ENCODE data around the gene RPSA.
A peak's percentile ranks its signal among the peaks of the same experiment; 100 is the strongest.
"Not testable (repeated sequence)": the region's sequence is repeated elsewhere in the genome, so short reads cannot be mapped to it uniquely, and the experiment has no call there.

RPSA gene

GRCh38 chr3:39423436-39423970 is 17.0 kb downstream of the RPSA start:
- DNase-seq: no peak

- no peak for DNase-seq
Measured at GRCh38 chr3:39426312-39426711, 19.8 kb downstream of the RPSA start.

DNA sequence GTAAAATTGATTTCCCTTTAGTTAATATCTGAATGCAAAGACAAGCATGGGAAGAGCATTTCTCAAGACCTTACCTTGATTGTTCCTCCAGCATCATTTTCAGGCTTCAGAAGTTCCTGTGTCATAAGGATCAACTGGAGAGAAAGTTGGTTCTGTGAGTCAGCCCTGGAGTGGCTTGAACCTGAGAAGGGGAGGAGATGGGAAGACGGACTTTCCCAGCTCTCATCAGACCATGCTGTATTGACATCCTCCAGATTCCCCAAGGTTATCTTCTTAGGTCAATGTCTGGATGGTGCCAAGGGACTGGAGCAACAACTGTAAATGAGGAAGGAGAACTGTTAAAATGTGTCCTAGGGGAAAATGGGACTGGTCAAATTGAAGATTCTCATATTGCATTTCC is 21.0 kb downstream of the RPSA start:
- DNase-seq: no peak

DNA sequence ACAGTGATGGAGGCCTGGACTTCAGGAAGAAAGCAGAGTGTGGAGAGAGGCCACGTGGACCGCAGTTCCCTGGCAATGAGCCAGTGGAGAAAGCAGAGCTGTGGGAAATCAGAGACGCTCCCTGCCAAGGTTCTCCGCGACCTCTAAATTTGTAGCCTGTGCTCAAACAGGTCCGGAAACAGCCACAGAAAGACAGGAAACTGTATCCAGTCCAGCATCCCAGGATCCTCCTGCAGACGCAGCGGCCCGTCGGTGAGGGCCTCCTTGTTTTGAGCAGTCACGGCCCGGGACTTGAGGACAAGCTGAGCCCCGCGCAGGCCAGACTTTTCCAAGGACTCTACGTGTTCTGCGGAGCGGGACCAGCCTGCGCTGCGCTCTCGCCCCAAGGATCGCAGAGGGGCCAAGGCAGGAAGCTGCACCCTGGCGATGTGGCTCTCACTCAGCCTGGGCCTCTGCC is 22.3 kb downstream of the RPSA start:
- no peak for DNase-seq

GRCh38 chr3:39429466-39429865 is 22.9 kb downstream of the RPSA start:
- DNase-seq: no peak

DNA sequence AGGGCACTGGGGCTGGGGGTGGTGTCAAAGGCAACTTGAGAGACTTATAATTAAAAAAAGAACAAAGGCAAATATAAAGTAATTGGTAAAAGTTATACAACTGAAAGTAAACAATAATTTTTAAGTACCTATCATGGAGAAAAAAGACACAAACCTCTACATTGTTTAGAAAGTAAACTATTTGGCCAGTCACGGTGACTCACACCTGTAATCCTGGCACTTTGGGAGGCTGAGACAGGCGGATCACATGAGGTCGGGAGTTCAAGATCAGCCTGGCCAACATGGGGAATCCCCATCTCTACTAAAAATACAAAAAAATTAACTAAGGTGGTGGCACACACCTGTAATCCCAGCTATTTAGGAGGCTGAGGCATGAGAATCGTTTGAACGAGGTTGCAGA is 25.8 kb downstream of the RPSA start:
- DNase-seq: no peak

GRCh38 chr3:39433642-39434041 is 27.1 kb downstream of the RPSA start:
- no peak for DNase-seq

GRCh38 chr3:39434574-39434973 is 28.1 kb downstream of the RPSA start:
- no peak for DNase-seq

GRCh38 chr3:39435006-39435748 is 28.7 kb downstream of the RPSA start:
- DNase-seq: no peak

- DNase-seq: no peak
Measured at GRCh38 chr3:39438880-39439279, 32.4 kb downstream of the RPSA start.

GRCh38 chr3:39440316-39440715 is 33.8 kb downstream of the RPSA start:
- DNase-seq: no peak

DNA sequence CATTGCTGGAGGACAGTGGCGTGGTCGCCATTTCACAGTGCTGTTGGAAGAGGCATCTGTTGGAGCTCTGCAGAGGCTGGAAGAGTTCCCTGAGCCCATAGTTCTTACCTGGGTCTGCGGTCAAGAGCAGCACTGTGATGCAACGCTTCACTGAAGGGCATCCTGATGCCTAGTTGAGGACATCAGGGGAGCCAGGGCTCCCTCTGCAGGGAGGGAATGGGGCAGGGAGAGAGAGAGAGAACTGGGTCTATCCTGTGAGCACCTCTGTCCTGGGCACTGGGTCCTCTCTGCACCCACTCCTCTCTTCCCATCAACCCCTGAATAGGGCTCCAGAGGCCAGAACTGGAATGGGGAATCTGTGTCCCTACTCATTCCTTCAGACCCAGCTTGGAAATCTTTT is 37.0 kb downstream of the RPSA start:
- no peak for DNase-seq

DNA sequence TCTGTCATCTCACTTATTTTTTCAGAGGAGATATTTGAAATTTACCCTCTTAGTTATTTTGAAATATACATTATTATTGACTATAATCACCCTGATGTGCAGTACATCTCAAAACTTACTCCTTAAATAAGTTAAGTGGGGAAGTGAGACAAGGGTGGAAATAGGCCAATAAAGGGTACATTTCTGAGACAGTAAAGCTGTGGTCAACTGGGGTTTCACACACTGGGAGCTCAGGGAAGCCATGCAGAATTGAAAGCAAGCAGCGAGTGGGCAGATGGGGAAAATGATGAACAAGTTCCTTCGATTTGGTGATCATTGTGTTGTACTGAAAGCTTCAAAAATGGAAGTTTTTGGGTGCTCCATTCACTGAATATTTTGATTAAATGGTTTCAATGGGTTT is 39.4 kb downstream of the RPSA start:
- no peak for DNase-seq

DNA sequence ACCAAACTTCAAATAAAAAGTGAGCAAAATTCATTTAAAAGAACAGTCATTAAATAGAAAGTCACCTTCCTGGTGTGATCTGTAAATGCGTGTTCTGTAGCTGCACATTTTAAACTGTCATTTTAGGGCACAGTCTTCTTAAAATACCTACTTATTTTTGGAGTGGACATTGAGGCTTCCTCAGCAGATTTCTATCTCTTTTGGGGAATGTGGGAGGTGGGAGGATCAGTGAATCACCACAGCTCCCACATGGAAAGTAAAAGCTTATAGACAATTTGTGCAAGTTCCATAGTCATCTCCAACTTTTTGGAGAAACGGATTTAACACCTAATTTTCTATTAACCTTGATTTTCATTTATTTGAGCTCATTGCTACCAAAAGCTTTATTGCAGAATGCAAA is 39.9 kb downstream of the RPSA start:
- no peak for DNase-seq

GRCh38 chr3:39447637-39448483 is 41.3 kb downstream of the RPSA start:
- peak; percentile 25 for DNase-seq

- no peak for DNase-seq
Measured at GRCh38 chr3:39448506-39449233, 42.1 kb downstream of the RPSA start.

DNA sequence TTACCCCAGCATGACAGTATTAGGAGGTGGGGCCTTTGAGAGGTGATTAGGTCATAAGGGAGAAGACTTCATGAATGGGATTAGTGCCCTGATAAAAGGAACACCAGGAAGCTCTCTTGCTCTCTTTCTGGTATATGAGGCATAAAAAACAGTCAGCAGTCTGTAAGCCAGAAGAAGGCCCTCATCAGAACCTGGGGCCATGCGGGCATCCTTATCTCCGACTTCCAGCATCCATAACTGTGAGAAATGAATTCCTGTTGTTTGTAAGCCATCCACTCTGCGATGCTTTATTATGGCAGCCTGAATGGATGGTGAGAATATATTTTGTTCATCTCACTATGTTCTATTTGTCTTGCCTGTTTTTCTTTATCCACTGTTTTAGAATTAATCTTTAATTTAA is 43.3 kb downstream of the RPSA start:
- no peak for DNase-seq

- DNase-seq: no peak
Measured at GRCh38 chr3:39453134-39453533, 46.6 kb downstream of the RPSA start.

- DNase-seq: not testable (repeated sequence)
Measured at GRCh38 chr3:39453872-39454271, 47.4 kb downstream of the RPSA start.

- DNase-seq: no peak
Measured at GRCh38 chr3:39454591-39455217, 48.2 kb downstream of the RPSA start.

- no peak for DNase-seq
Measured at GRCh38 chr3:39456159-39456558, 49.6 kb downstream of the RPSA start.

DNA sequence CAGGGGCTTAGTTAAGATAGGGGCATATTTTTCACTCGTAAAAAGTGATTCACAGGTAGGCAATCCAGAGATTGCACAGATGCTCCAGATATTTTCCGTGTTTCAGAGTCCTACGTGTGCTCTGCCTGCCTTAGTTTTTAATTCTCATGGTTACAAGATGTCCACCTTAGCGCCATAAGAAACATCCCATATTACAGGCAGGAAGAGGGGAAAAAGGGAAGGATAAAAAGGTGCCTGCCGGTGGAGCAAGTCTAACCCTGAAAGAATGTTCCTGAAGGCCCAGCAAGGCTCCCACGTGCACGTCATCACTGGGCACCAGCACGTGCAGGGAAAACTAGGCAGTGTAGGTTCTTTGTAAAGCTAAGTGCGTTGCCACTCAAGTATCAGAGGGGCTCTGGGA is 50.8 kb downstream of the RPSA start:
- DNase-seq: no peak

DNA sequence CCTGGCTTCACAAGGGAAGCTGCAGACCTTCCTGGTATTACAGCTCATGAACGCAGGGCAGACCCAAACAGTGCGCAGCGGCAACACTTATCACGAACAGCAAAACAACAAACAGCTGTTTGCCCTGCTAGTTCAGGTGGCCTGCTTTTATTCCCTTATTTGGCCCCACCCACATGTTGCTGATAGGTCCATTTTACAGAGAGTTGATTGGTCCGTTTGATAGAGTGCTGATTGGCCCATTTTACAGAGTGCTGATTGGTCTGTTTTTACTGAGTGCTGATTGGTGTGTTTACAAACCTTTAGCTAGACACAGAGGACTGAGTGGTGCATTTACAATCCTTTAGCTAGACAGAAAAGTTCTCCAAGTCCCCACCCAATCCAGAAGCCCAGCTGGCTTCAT is 52.1 kb downstream of the RPSA start:
- DNase-seq: not testable (repeated sequence)
